NCI-H446 (cell line): Measurements from ENCODE around the gene SATB1.
"Not testable (repeated sequence)": the region's sequence is repeated elsewhere in the genome, so short reads cannot be mapped to it uniquely, and the experiment has no call there.

Source experiments
- DNase-seq, 2 experiments: peaks; one replicate each; lab custom pipeline; 2025; lab: John Stamatoyannopoulos, UW

Gene SATB1

DNA sequence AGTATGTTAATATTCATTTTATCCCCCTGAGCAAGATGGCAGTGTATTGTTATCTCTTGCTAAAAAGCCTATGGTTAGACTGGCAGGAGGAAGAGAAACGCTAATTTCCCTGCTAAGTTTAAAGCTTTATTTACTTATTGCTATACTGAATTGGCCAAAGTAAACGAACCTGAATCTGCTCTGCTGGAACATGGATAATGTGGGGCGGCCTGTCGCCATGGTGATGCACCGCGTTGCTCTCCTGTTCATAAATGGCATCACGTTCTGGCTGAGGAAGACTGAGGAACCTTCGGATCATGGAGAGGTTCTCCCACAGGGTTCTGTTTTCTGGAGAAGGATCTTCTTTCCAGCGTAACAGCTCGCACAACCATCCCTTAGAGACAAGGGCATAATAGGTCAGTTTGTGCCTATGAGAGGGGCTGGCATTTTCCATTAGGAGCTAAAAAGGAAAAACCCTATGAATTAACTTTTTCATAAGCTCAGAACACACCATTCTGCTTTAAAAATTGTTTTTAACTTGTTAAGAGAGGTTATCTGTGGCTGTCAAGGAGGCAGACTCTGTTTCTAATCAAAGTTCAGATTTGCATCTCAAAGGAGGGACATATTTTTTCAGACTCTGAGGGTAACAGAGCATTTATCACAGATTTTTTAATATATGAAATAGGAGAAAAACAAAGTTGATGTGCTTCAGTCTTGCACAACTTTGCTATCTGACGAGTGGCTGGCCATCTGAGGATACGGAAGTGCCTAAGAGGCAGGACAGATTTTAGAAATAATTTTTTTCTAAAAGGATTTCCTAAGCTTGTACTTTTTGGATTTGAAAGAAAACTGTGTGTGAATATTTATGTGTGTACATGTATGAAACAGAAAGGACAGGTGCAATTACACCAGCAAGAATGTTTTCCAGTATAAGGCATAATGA is 73.1 kb downstream of the SATB1 start:
- no peak for DNase-seq

DNA sequence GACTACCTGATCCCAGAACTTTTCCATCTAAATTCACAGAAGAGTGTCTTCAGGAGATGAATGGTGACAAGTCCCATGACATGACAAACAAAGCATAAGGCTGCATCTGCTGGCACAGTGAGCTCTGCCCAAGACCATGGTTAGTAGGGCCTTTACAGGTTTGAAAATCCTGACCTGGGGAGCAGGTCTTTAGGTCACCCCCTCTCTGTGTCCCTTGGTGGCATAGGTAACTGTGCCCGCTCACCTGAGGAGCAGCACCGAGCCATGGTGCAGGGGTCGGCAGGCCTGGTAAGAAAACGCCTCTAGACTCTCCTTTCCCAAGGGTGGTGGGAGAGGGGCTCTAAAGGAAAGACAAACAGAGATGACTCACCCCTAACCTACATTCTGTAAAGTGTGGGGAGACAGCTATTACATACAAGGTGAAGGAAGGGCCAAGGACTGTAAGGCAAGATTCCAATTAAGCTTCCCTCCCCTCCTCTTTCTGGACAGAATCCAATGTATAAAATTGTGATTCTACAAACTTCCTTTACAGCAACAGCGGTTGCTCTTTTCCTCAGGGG is 74.0 kb downstream of the SATB1 start:
- no peak for DNase-seq

DNA sequence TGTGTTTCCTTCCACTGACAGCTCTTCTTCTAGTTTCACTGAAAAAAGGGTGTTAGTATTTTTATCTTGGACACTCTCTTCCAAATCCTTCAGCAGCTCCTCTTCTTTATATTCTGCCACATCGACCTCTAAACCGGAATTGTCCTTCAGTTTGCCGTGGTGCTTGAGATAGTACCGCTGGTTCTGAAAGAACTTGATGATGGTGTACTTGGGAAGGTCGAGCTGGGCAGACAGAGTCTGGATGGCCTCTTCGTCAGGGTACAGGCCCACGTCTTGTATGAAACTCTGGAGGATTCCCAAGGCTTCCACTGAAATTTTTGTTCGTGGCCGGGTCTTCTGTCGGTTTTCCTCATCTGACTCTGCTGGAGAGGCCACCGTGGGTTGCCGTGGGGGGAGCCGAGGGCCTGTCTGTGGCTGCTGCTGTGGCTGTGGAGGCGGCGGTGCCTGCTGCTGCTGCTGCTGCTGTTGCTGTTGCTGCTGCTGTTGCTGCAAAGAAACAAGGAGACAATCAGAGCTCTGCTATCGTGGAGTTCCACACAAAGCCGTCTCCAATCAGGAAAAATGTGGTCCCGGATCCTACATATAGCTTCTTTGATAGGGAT is 75.8 kb downstream of the SATB1 start:
- DNase-seq, result no peak

DNA sequence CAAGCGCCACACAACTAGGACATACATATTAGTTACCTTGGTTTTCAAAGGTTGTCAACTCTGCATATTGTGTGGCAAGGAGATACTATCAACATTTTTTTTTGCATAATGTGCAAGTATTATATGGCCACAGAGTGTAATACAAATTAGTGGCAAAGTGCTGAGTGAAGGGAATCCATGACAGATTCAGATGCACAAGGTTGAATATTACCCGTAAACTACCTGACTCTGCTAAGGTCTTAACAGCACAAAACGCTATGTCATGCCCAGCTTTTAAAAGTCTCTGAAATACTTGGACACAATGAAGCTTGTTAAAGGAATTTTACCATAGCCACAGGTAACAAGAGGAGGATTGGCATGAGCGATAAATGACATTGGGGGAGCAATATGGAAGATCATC is 79.0 kb downstream of the SATB1 start:
- no peak for DNase-seq

- DNase-seq, result no peak
Measured at GRCh38 chr3:18345015-18345367, 80.1 kb downstream of the SATB1 start.

DNA sequence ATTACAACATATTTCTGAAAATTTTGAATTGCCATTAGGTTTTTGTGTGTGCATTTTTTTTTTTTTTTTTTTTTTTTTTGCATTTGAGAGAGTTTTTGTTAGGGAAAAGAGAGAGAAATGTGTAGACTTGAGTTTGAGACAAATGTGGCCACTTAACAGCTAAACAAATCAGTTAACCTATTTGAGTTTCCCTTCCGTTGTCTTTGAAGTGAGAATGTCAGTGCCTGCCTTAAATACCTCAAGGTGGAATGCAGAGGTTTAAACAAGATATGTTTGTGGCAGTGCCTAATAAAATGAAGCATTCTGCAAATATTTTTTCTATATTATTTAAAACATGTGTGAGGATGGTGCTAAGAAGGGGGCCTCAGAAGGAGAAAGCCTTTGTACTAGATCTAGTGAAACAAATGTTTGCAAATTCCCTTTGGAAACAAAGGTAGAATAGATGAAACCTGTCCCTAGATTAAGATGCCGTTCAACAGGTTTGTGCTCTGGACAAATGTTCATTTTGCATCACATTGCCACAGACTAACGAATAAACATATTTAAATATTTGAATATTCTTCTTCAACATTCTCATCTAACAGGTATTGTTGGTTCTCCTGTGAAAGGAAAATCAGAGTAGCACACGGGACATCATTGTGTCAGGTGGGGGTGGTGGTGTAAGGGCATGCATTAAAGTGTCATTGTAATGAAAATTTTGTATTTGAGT is 80.7 kb downstream of the SATB1 start:
- DNase-seq, result no peak

GRCh38 chr3:18343809-18344208 is 81.3 kb downstream of the SATB1 start:
- DNase-seq, result no peak

DNA sequence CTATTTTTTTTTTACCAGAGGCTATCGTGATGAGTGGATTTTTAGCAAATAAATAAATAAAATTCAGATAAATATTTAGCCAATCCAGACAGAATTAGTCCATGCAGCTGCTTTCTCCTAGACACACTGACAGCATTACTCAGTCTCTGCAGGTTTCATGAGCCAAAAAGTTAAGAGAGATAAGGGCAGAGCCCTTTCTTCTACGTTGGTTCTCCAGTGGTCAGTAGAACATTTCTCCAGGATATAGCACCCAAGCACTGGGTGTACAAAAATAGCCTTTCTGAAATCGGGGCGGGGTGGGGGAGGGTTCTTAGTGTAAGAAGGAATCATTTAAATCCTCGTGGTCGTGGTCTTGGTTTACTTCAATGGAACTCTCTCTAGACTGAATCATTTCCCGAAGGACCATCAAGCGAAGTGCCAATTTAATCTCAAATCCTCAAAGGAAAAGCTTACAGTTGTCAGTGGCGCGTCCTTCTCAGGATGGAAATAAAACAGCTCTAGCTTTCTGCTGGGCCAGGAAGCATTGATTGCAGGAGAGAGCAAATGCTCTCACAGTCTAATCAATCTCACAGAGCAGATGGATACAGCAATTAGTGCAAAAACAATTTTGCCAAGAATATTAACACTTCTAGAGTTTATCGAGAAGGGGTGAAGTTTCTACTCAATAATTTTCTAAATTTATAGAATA is 86.2 kb downstream of the SATB1 start:
- DNase-seq, result no peak

GRCh38 chr3:18337231-18337630 is 87.9 kb downstream of the SATB1 start:
- no peak for DNase-seq

GRCh38 chr3:18334837-18335601 is 90.1 kb downstream of the SATB1 start:
- DNase-seq, result no peak

- not testable (repeated sequence) for DNase-seq
Measured at GRCh38 chr3:18330772-18331441, 94.2 kb downstream of the SATB1 start.

DNA sequence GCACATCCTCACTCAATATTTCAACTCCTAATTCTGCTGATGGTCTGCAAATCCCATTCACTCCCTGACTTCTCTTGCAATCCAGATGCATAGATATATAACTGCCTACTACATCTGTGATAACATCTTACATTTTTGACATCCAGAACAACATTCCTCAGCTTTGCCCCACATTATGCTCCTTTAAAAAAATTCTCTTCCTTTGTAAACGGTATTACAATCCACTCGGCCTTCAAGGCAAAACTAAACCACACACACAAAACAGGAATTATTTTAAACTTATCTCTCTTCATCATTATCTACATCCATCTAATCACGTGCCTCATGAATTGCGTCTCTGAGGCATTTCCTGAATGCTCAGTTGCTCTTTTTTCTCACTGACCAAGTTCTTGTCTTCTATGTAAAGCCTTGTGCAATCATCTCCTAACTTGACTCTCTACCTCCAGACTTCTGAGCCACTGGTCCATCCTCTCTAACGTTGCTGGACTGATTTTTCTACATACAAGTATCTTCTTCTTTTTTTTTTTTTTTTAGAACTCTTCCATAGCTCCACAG is 117.0 kb downstream of the SATB1 start:
- DNase-seq, result no peak

GRCh38 chr3:18307529-18307928 is 117.6 kb downstream of the SATB1 start:
- no peak for DNase-seq

DNA sequence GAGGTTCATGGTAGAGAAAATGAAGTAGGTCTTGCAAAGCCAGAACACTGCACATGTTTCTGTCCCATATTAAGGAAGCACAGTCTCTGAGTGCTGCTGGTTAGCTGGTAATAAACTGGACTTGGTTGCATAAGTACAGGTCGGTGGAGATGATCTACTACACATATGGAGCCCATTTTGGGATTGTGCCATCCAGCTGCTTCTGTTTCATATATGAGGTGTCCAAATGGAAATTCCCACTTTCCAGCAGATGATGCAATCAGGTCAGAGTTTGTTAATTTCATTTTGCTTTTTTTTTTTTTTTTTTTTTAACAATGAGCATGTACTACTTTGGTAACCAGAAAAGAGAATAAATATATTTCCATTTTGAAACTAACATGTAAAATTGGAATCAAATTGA is 122.6 kb downstream of the SATB1 start:
- DNase-seq, result no peak

DNA sequence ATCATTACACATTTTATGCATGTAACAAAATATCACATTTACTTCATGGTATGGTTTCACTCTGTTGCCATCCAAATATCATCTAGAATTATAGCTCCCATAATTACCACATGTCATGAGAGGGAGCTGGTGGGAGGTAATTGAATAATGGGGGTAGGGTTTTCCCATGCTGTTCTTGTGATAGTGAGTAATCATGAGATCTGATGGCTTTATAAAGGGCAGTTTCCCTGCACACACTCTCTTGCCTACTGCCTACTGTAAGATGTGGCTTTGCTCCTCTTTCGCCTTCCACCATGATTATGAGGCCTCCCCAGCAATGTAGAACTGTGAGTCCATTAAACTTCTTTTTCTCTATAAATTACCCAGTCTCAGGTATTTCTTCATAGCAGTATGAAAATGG is 123.4 kb downstream of the SATB1 start:
- no peak for DNase-seq

- no peak for DNase-seq
Measured at GRCh38 chr3:18300916-18301315, 124.2 kb downstream of the SATB1 start.

DNA sequence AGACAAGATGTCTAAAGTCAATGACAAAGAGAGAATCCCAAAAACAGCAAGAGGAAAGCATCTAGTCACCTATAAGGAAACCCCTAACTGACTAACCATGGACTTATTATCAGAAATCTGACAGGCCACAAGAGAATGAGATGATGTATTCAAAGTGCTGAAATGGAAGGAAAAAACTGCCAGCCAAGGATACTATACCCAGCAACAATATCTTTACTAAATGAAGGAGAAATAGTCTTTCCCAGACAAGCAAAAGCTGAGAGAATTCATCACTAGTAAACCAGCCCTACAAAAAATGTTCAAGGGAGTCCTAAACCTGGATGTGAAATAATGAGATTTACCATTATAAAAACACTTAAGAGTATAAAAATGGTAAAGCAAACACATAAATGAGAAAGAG is 128.0 kb downstream of the SATB1 start:
- no peak for DNase-seq
